Neuronal stem cell (in vitro differentiated cells): ENCODE results near the gene SPARCL1.
"Not testable (repeated sequence)": the region's sequence is repeated elsewhere in the genome, so short reads cannot be mapped to it uniquely, and the experiment has no call there.

Experiments
- DNase-seq: peaks from one replicate; pipeline ENCODE4 v3.0.0-alpha.2; 2013; ENCODE audit warnings: low spot score
- H2AFZ ChIP-seq: one replicate; pipeline ENCODE4 v1.6.1; 2013; ENCODE audit warnings: mild to moderate bottlenecking, low read length, inconsistent platforms
- H2AK5ac ChIP-seq: 2 replicates; pipeline ENCODE4 v1.6.1; 2013; ENCODE audit warnings: low read depth, mild to moderate bottlenecking, inconsistent platforms, low read length, moderate library complexity, mixed read lengths
- H2BK120ac ChIP-seq: 2 replicates; pipeline ENCODE4 v1.6.1; 2013; ENCODE audit warnings: low read depth, mild to moderate bottlenecking, inconsistent platforms, low read length, moderate library complexity, mixed read lengths
- H2BK12ac ChIP-seq: one replicate; pipeline ENCODE4 v1.6.1; 2013; ENCODE audit warnings: low read length, inconsistent platforms
- H2BK15ac ChIP-seq: 2 replicates; pipeline ENCODE4 v1.6.1; 2013; ENCODE audit warnings: mild to moderate bottlenecking, low read length, inconsistent platforms, mixed read lengths
- H2BK5ac ChIP-seq: one replicate; pipeline ENCODE4 v1.6.1; 2013; ENCODE audit warnings: inconsistent platforms, mild to moderate bottlenecking, low read length, moderate library complexity
- H3K14ac ChIP-seq: one replicate; pipeline ENCODE4 v1.6.1; 2013; ENCODE audit warnings: low read length, inconsistent platforms
- H3K18ac ChIP-seq: 2 replicates; pipeline ENCODE4 v1.6.1; 2013; ENCODE audit warnings: low read length, inconsistent platforms
- H3K23ac ChIP-seq: 2 replicates; pipeline ENCODE4 v1.6.1; 2013; ENCODE audit warnings: low read depth, mild to moderate bottlenecking, mixed read lengths, low read length, inconsistent platforms; ENCODE audit not compliant: poor library complexity
- H3K27ac ChIP-seq: replicated peaks from 3 replicates; pipeline ENCODE4 v1.5.1; 2013; ENCODE audit warnings: low read length, inconsistent platforms
- H3K27me3 ChIP-seq, 3 experiments: 2 replicates each; pipeline ENCODE4 v1.6.1; 2013; ENCODE audit warnings: low read length in 3 of 3, mild to moderate bottlenecking in 2 of 3, inconsistent platforms in 1 of 3, low read depth in 1 of 3, mixed read lengths in 1 of 3, moderate library complexity in 1 of 3; ENCODE audit not compliant: control insufficient read depth in 3 of 3, insufficient read depth in 3 of 3
- H3K36me3 ChIP-seq, 2 donors: replicated peaks in 1 of 2; 2 replicates each; pipeline ENCODE4 v1.6.1; 2013; ENCODE audit warnings: low read length in 2 of 2; ENCODE audit not compliant: control insufficient read depth in 2 of 2, insufficient read depth in 2 of 2
- H3K4ac ChIP-seq: 2 replicates; pipeline ENCODE4 v1.6.1; 2013; ENCODE audit warnings: inconsistent platforms, mild to moderate bottlenecking, low read length, moderate library complexity
- H3K4me1 ChIP-seq, 2 donors: 1 replicate in 1 of 2; 2 replicates in 1 of 2; pipeline ENCODE4 v1.6.1; 2013; ENCODE audit warnings: low read length in 2 of 2, low read depth in 1 of 2; ENCODE audit not compliant: control insufficient read depth in 2 of 2, insufficient read depth in 1 of 2
- H3K4me2 ChIP-seq: one replicate; pipeline ENCODE4 v1.6.1; 2013; ENCODE audit warnings: mild to moderate bottlenecking, low read length, inconsistent platforms; ENCODE audit not compliant: insufficient read depth, poor library complexity, severe bottlenecking
- H3K4me3 ChIP-seq, 2 donors: 2 replicates each; pipeline ENCODE4 v1.5.1; 2013; ENCODE audit warnings: low read length in 2 of 2, mild to moderate bottlenecking in 2 of 2, inconsistent platforms in 1 of 2, moderate library complexity in 1 of 2
- H3K79me1 ChIP-seq: one replicate; pipeline ENCODE4 v1.6.1; 2013; ENCODE audit warnings: low read depth, mild to moderate bottlenecking, inconsistent platforms, low read length, moderate library complexity
- H3K9ac ChIP-seq: one replicate; pipeline ENCODE4 v1.6.1; 2013; ENCODE audit warnings: mild to moderate bottlenecking, low read depth, low read length, inconsistent platforms; ENCODE audit not compliant: poor library complexity
- H3K9me3 ChIP-seq, 2 donors: replicated peaks in 1 of 2; 2 replicates each; pipeline versions ENCODE3 to v1.6.1; 2013; ENCODE audit warnings: low read length in 2 of 2, mild to moderate bottlenecking in 2 of 2, inconsistent platforms in 1 of 2, low read depth in 1 of 2, mixed read lengths in 1 of 2, moderate library complexity in 1 of 2; ENCODE audit not compliant: control insufficient read depth in 2 of 2, insufficient read depth in 1 of 2
- H4K8ac ChIP-seq: one replicate; pipeline ENCODE4 v1.6.1; 2013; ENCODE audit warnings: low read depth, mild to moderate bottlenecking, inconsistent platforms, low read length, moderate library complexity
- H4K91ac ChIP-seq: one replicate; pipeline ENCODE4 v1.6.1; 2013; ENCODE audit warnings: low read length, low read depth, mild to moderate bottlenecking, inconsistent platforms; ENCODE audit not compliant: poor library complexity
- WGBS, 2 donors: extraction: QIAGEN DNeasy Blood & Tissue Kit; methylation state at CpG; one replicate each; pipeline ENCODE4 v1.1.7; 2013; ENCODE audit warnings: missing lambda C conversion rate in 2 of 2, mixed read lengths in 1 of 2; ENCODE audit not compliant: insufficient read length in 2 of 2, insufficient replicate concordance in 1 of 2; ENCODE audit errors: extremely low coverage in 2 of 2; 5-methylcytosine and 5-hydroxymethylcytosine counted together

Gene SPARCL1

DNA sequence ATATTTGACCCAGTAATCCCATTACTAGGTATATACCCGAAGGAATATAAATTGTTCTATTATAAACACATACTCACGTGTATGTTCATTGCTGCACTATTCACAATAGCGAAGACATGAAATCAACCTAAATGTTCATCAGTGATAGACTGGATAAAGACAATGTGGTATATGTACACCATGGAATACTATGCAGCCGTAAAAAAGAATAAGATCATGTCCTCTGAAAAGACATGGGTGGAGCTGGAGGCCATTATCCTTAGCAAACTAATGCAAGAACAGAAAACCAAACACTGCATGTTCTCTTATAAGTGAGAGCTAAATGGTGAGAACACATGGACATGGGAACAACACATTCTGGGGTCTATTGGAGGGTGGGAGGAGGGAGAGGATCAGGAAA is 70.3 kb downstream of the SPARCL1 start:
- Histone ChIP-seq H2BK12ac (no peak overlapping the region), H3K79me1 (no peaks in the 10 kb centered on the region), H3K9me3 (peaks cover 0 to 6% of the 10 kb centered on the region in 2 donors), H2AK5ac (no peak overlapping the region), H3K9ac (no peak overlapping the region), H3K27me3 (no peaks in the 10 kb centered on the region), H3K23ac (no peak overlapping the region), H4K8ac (no peak overlapping the region), H2BK5ac (no peak overlapping the region), H3K36me3 (peaks cover 0 to 27% of the 10 kb centered on the region in 2 donors), H3K4me2 (no peak overlapping the region), H3K27ac (no peak overlapping the region), H2BK15ac (no peak overlapping the region), H2AFZ (no peak overlapping the region), H3K4ac (no peak overlapping the region), H4K91ac (no peak overlapping the region), H3K4me3 (no peak overlapping the region), H3K14ac (no peak overlapping the region), H3K18ac (no peak overlapping the region), H3K4me1 (no peaks in the 10 kb centered on the region), H2BK120ac (no peak overlapping the region)
- WGBS, 2 donors = no CpG with 5 or more reads among the region's 4 CpGs
- no peak for DNase-seq

DNA sequence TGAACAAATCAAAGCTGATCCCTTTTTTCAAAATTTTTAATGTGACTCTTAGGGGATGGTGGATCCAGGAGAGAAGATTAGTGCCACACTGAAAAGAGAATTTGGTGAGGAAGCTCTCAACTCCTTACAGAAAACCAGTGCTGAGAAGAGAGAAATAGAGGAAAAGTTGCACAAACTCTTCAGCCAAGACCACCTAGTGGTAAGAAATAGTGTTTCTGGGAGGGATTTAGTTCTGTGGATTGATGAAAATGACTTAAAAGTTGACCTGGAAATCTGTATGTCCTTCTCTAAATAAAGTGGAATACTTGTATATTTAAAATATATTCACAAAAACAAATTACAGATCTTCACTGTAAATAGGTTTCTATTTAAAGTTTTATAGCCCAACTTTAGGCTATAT is 77.6 kb downstream of the SPARCL1 start:
- H4K8ac ChIP-seq = no peak overlapping the region
- H3K9me3 ChIP-seq = no peaks in the 10 kb centered on the region
- H2BK120ac ChIP-seq = no peak overlapping the region

DNA sequence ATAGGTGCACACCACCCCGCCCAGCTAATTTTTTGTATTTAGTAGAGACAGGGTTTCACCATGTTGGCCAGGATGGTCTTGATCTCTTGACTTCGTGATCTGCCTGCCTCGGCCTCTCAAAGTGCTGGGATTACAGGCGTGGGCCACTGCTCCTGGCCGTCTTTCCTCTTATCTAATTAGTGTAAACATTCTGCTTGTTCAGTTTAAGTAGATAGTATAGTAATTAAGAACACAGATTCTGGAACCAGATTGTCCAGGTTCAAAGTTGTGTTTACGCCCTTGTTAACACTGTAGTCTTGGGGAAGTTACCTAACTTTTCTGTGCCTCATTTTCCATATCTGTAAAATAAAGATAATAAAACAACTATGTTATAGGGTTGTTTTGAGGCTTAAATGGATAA is 82.8 kb downstream of the SPARCL1 start:
- H3K23ac ChIP-seq, H2AK5ac ChIP-seq, H3K4me1 ChIP-seq, H4K8ac ChIP-seq, H4K91ac ChIP-seq, H2BK15ac ChIP-seq, H2BK5ac ChIP-seq, H3K9ac ChIP-seq, H2BK12ac ChIP-seq, H3K4me3 ChIP-seq, H3K27me3 ChIP-seq, H2AFZ ChIP-seq, H2BK120ac ChIP-seq, H3K9me3 ChIP-seq, DNase-seq, H3K14ac ChIP-seq, H3K4ac ChIP-seq, H3K79me1 ChIP-seq, H3K4me2 ChIP-seq, H3K27ac ChIP-seq, H3K18ac ChIP-seq: not testable (repeated sequence)
- peaks cover 3 to 83% of the 10 kb centered on the region in 2 donors for H3K36me3 ChIP-seq
- no CpG with 5 or more reads among the region's 6 CpGs for WGBS, 2 donors

More for the DNA sequence above, 77.6 kb downstream of the SPARCL1 start:
- Histone ChIP-seq H3K9ac (no peak overlapping the region), H3K18ac (no peak overlapping the region), H3K4me1 (peaks cover 0 to 2% of the 10 kb centered on the region in 2 donors), H2BK12ac (no peak overlapping the region), H4K91ac (no peak overlapping the region), H3K27me3 (no peaks in the 10 kb centered on the region), H2AK5ac (no peak overlapping the region), H2BK15ac (no peak overlapping the region), H3K4ac (no peak overlapping the region), H3K27ac (no peak overlapping the region), H3K36me3 (peaks cover 2 to 68% of the 10 kb centered on the region in 2 donors), H3K79me1 (no peaks in the 10 kb centered on the region), H3K14ac (no peak overlapping the region), H3K4me2 (no peak overlapping the region), H3K23ac (no peak overlapping the region), H2AFZ (no peak overlapping the region), H3K4me3 (no peak overlapping the region), H2BK5ac (no peak overlapping the region)
- DNase-seq = no peak

DNA sequence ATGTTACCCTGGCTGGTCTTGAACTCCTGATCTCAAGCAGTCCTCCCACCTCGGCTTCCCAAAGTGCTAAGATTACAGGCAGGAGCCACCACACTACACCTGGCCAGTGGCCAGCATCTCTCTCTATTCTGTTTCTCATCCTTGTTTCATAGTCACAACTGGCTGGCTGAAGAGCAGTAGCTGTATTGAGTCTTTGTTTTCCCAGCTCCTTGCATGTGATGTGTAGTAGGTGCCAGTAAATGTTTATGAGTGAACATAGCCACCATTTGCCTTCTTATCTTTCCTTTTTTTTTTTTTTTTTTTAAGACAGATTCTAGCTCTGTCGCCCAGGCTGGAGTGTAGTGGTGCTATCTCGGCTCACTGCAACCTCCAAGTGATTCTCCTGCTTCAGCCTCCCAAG is 83.2 kb downstream of the SPARCL1 start:
- no peak overlapping the region for H2BK15ac ChIP-seq
- H3K4me1 ChIP-seq = peaks cover 0 to under 1% of the 10 kb centered on the region in 2 donors
- H3K4me3 ChIP-seq = no peak overlapping the region
- DNase-seq = no peak
- H3K27ac ChIP-seq = no peak overlapping the region
- no peak overlapping the region for H3K4me2 ChIP-seq
- no peak overlapping the region for H2BK12ac ChIP-seq
- H2AK5ac ChIP-seq = no peak overlapping the region
- no peak overlapping the region for H3K9ac ChIP-seq
- WGBS, 2 donors = no CpG with 5 or more reads among the region's 3 CpGs
- no peaks in the 10 kb centered on the region for H3K79me1 ChIP-seq
- H4K8ac ChIP-seq = no peak overlapping the region
- H3K4ac ChIP-seq = no peak overlapping the region
- no peaks in the 10 kb centered on the region for H3K9me3 ChIP-seq
- H2BK120ac ChIP-seq = no peak overlapping the region
- no peak overlapping the region for H2BK5ac ChIP-seq
- H4K91ac ChIP-seq = no peak overlapping the region
- H2AFZ ChIP-seq = no peak overlapping the region
- H3K36me3 ChIP-seq = peaks cover 3 to 80% of the 10 kb centered on the region in 2 donors
- H3K27me3 ChIP-seq = no peaks in the 10 kb centered on the region
- H3K23ac ChIP-seq = no peak overlapping the region
- H3K14ac ChIP-seq = no peak overlapping the region
- no peak overlapping the region for H3K18ac ChIP-seq
